K562 (cell line): ENCODE results near the gene RPS6KA2. TPM values are rescaled to one million over a fixed set of nuclear protein-coding genes. Genes with fewer than 3 reads are reported as not detected.

Source experiments
- ATAC-seq: fragments of 200-7000 bp; cut with Tn5 transposase; 3 replicates; pipeline ENCODE4 v1.9.1; 2020; ENCODE audit warnings: moderate library complexity
- BruUV-seq: library from RNA; stranded (reverse); fragments of 400-500 nt; replicated peaks from 2 replicates; lab custom pipeline; 2021; lab: Mats Ljungman, UMichigan
- CTCF ChIA-PET: fragments of 300-600 bp; formaldehyde crosslinking; extraction: SDS; loops from one replicate; lab custom pipeline; 2021; ENCODE audit warnings: low intra/inter-chr PET ratio; lab: Yijun Ruan, JAX
- POLR2A ChIA-PET: fragments of 300-600, 350-650 bp; sonication (Branson Sonifier 250); formaldehyde crosslinking; extraction: SDS; loops from one replicate; lab custom pipeline; 2021; ENCODE audit warnings: antibody characterized with exemption, inconsistent platforms; lab: Yijun Ruan, JAX
- DNase-seq, 4 experiments: peaks; one replicate each; pipeline versions ENCODE4 v3.0.0 to v3.0.0-alpha.2; 2011 to 2018; ENCODE audit warnings: low spot score in 3 of 4, mixed read lengths in 3 of 4; ENCODE audit errors: extremely low read depth in 1 of 4
- FAIRE-seq: peaks from 2 replicates; lab custom pipeline; 2011; peaks lifted over from hg19 to GRCh38; lab: Jason Lieb, UNC
- H2AFZ ChIP-seq: 2 replicates; pipeline ENCODE4 v1.6.0; 2011; ENCODE audit warnings: low read depth, low read length, control low read depth, inconsistent platforms
- H3K27ac ChIP-seq: fragments of 200-600 bp; 3 replicates; pipeline ENCODE4 v1.8.0; 2011; ENCODE audit warnings: low read depth, mild to moderate bottlenecking, control low read depth, inconsistent platforms, low read length, moderate library complexity, mixed read lengths; ENCODE audit errors: extremely low read depth
- H3K27me3 ChIP-seq, 2 experiments: fragments of 300-600 bp in 1 of 2; 2 replicates in 1 of 2; 3 replicates in 1 of 2; pipeline versions ENCODE4 v1.6.0 to v1.8.0; 2011; ENCODE audit warnings: inconsistent platforms in 2 of 2, low read length in 2 of 2, mild to moderate bottlenecking in 1 of 2, mixed read lengths in 1 of 2, moderate library complexity in 1 of 2; ENCODE audit not compliant: control insufficient read depth in 2 of 2, insufficient read depth in 2 of 2
- H3K36me3 ChIP-seq: fragments of 300-600 bp; 3 replicates; pipeline ENCODE4 v1.8.0; 2011; ENCODE audit warnings: mild to moderate bottlenecking, low read length, inconsistent platforms; ENCODE audit not compliant: control insufficient read depth, insufficient read depth
- H3K4me1 ChIP-seq, 2 experiments: fragments of 200-600 bp in 1 of 2; replicated peaks in 1 of 2; 2 replicates in 1 of 2; 3 replicates in 1 of 2; pipeline versions ENCODE4 v1.5.1 to v1.8.0; 2011; ENCODE audit warnings: inconsistent platforms in 2 of 2, low read length in 2 of 2, mild to moderate bottlenecking in 1 of 2, mixed read lengths in 1 of 2, moderate library complexity in 1 of 2; ENCODE audit not compliant: control insufficient read depth in 2 of 2, insufficient read depth in 2 of 2
- H3K4me2 ChIP-seq: 2 replicates; pipeline ENCODE4 v1.6.1; 2011; ENCODE audit warnings: low read length, control low read depth, inconsistent platforms, mixed read lengths; ENCODE audit not compliant: insufficient read depth
- H3K4me3 ChIP-seq: fragments of 200-600 bp; sonication (generic), shearing (Covaris generic); 2 replicates; pipeline ENCODE4 v1.5.1; 2016; ENCODE audit warnings: control low read depth, inconsistent platforms
- H3K79me2 ChIP-seq: fragments of 200-600 bp; 3 replicates; pipeline ENCODE4 v1.8.0; 2011; ENCODE audit warnings: low read length, inconsistent platforms; ENCODE audit not compliant: control insufficient read depth, insufficient read depth
- H3K9ac ChIP-seq, 2 experiments: 2 replicates each; pipeline versions ENCODE4 v1.6.0 to v1.6.1; 2011; ENCODE audit warnings: low read depth in 2 of 2, low read length in 2 of 2, control low read depth in 1 of 2, inconsistent platforms in 1 of 2, mild to moderate bottlenecking in 1 of 2, mixed read lengths in 1 of 2; ENCODE audit not compliant: insufficient read depth in 1 of 2
- H3K9me1 ChIP-seq: one replicate; pipeline ENCODE4 v1.6.0; 2011; ENCODE audit warnings: inconsistent platforms, mild to moderate bottlenecking, low read length, moderate library complexity; ENCODE audit not compliant: control insufficient read depth, insufficient read depth
- H3K9me3 ChIP-seq: replicated peaks from 2 replicates; pipeline ENCODE4 v1.5.1; 2011; ENCODE audit warnings: low read depth, low read length, inconsistent platforms; ENCODE audit not compliant: control insufficient read depth, insufficient read depth
- H4K20me1 ChIP-seq: replicated peaks from 2 replicates; pipeline ENCODE4 v1.6.1; 2011; ENCODE audit warnings: low read length, inconsistent platforms, mixed read lengths; ENCODE audit not compliant: control insufficient read depth, insufficient read depth
- CBX1 ChIP-seq: sonication (generic); IDR thresholded peaks from 2 replicates; pipeline ENCODE4 v1.6.1; 2016; ENCODE audit warnings: antibody characterized with exemption, low read depth, mild to moderate bottlenecking
- GTF2E2 ChIP-seq: fragments of 200-800 bp; sonication (Bioruptor generic); IDR thresholded peaks from 2 replicates; pipeline ENCODE4 v1.6.1; 2016; ENCODE audit warnings: missing genetic modification characterization, missing compliant biosample characterization
- HINFP ChIP-seq: fragments of 450-650 bp; conservative IDR thresholded peaks from 2 replicates; pipeline ENCODE4 v1.6.1; 2016; ENCODE audit warnings: missing genetic modification characterization, low read depth, mild to moderate bottlenecking, control low read depth, missing compliant biosample characterization
- HMG20A ChIP-seq: fragments of 450-650 bp; formaldehyde crosslinking; conservative IDR thresholded peaks from 2 replicates; pipeline ENCODE4 v1.4.0; 2020; ENCODE audit warnings: mild to moderate bottlenecking, mixed read lengths
- IRF9 ChIP-seq: fragments of 450-650 bp; IDR thresholded peaks from 2 replicates; pipeline ENCODE4 v1.6.1; 2016; ENCODE audit warnings: missing biosample characterization, missing genetic modification characterization
- KHSRP ChIP-seq: fragments of 450-650 bp; IDR thresholded peaks from 2 replicates; pipeline ENCODE4 v1.6.1; 2017
- MEF2A ChIP-seq: IDR thresholded peaks from 2 replicates; pipeline ENCODE4 v1.6.1; 2011; ENCODE audit warnings: low read depth, mild to moderate bottlenecking, low read length, moderate library complexity; ENCODE audit not compliant: control insufficient read depth
- OTX1 ChIP-seq: fragments of 450-650 bp; formaldehyde crosslinking; IDR thresholded peaks from 2 replicates; pipeline ENCODE4 v1.4.0; 2022; ENCODE audit warnings: mild to moderate bottlenecking
- RBM22 ChIP-seq: fragments of 200-400 bp; formaldehyde crosslinking; IDR thresholded peaks from 2 replicates; pipeline ENCODE4 v1.6.1; 2018; ENCODE audit warnings: low read length, low read depth; ENCODE audit not compliant: poor library complexity, severe bottlenecking
- SIN3B ChIP-seq: fragments of 450-650 bp; IDR thresholded peaks from 2 replicates; pipeline ENCODE4 v1.6.1; 2017; ENCODE audit warnings: low read depth, mild to moderate bottlenecking, moderate library complexity
- TFE3 ChIP-seq: fragments of 450-650 bp; formaldehyde crosslinking; IDR thresholded peaks from 2 replicates; pipeline ENCODE4 v1.4.0; 2020; ENCODE audit warnings: mild to moderate bottlenecking, mixed read lengths
- ZBTB12 ChIP-seq: fragments of 250-450 bp; sonication (Bioruptor Pico); IDR thresholded peaks from 2 replicates; pipeline ENCODE4 v1.4.0; 2020
- ZKSCAN1 ChIP-seq: fragments of 150-350 bp; IDR thresholded peaks from 2 replicates; pipeline ENCODE4 v1.6.1; 2016; ENCODE audit warnings: low read depth, low read length
- ZNF217 ChIP-seq: sonication (generic); formaldehyde crosslinking; IDR thresholded peaks from 2 replicates; pipeline ENCODE4 v1.8.0; 2022; ENCODE audit warnings: mild to moderate bottlenecking, missing genetic modification reagents
- ZNF79 ChIP-seq: fragments of 250-450 bp; sonication (Bioruptor Pico); IDR thresholded peaks from 2 replicates; pipeline ENCODE4 v1.4.0; 2020; ENCODE audit warnings: low read depth, mild to moderate bottlenecking, moderate library complexity
- ZSCAN32 ChIP-seq: fragments of 450-650 bp; formaldehyde crosslinking; IDR thresholded peaks from 2 replicates; pipeline ENCODE4 v1.4.0; 2020; ENCODE audit warnings: mild to moderate bottlenecking, moderate library complexity
- ZZZ3 ChIP-seq: fragments of 450-650 bp; IDR thresholded peaks from 2 replicates; pipeline ENCODE4 v1.6.1; 2016; ENCODE audit warnings: antibody characterized with exemption, mild to moderate bottlenecking, moderate library complexity
- WGBS: fragments of 100-300 bp; shearing (Covaris generic); methylation state at CpG from one replicate; pipeline ENCODE4 v1.1.6; 2016; ENCODE audit warnings: low coverage, mixed read lengths; ENCODE audit not compliant: insufficient coverage; ENCODE audit errors: missing lambda C conversion rate; 5-methylcytosine and 5-hydroxymethylcytosine counted together
- in situ Hi-C: fragments of 300-500 bp; cut with MboI; formaldehyde crosslinking; loops from 4 replicates; pipeline ENCODE4 v1.15.0; 2018; ENCODE audit warnings: inconsistent platforms, mixed read lengths
- intact Hi-C: fragments of 100-400 bp; cut with micrococcal nuclease; formaldehyde crosslinking; loops from 2 replicates; pipeline ENCODE4 v1.14.2; 2022
- polyA plus RNA-seq, 8 experiments: library from polyadenylated mRNA; depleted of rRNA in 4 of 8; stranded (reverse) in 5 of 8; unstranded in 3 of 8; fragments of >200 nt; fragmentation: Nextera tagmentation in 2 of 8; fragmentation: Illumina TruSeq in 1 of 8; extraction: Ambion mirVana in 2 of 8; extraction: Trizol in 1 of 8; gene quantifications; 2 replicates each; pipeline versions ENCODE4 v1.2.1 to v1.2.3, GENCODE V29; 2011 to 2014; ENCODE audit warnings: inconsistent platforms in 1 of 8, missing spikeins in 1 of 8
- total RNA-seq, 7 experiments: library from RNA; depleted of rRNA in 6 of 7; stranded (reverse); fragments of >200 nt in 6 of 7; fragmentation: Illumina TruSeq in 2 of 7; extraction: Trizol in 2 of 7; gene quantifications; 2 replicates each; pipeline versions ENCODE4 v1.2.1 to v1.2.3, GENCODE V29; 2011 to 2021; ENCODE audit warnings: low replicate concordance in 1 of 7

Gene RPS6KA2
- total and polyA plus RNA-seq, 9 of the 15 experiments (the other 6 are each of a cell fraction or from before 2014, with no cell fraction given) = 0.29 to 1.00 (median 0.53) TPM

- 1% methylated on average over 18 of the region's 18 CpGs for WGBS
- no peaks in the 10 kb centered on the region for H4K20me1 ChIP-seq
- H3K4me2 ChIP-seq = no peak overlapping the region
- no peaks in the 10 kb centered on the region for H3K9me1 ChIP-seq
- TF ChIP-seq GTF2E2 (tag) (no peak), ZNF79 (CRISPR knock-in tag) (no peak), RBM22 (no peak), ZNF217 (CRISPR knock-in tag) (no peak), SIN3B (no peak), CBX1 (no peak), ZSCAN32 (CRISPR knock-in tag) (no peak), ZKSCAN1 (no peak), OTX1 (CRISPR knock-in tag) (no peak), KHSRP (no peak), ZZZ3 (no peak), HINFP (tag) (no peak), ZBTB12 (CRISPR knock-in tag) (no peak), MEF2A (no peak), TFE3 (CRISPR knock-in tag) (no peak), HMG20A (CRISPR knock-in tag) (no peak), IRF9 (tag) (no peak)
- ChIA-PET POLR2A (interaction anchor here (0.6 to 2.3 kb wide), 6 partner anchors 9 to 95 kb away, joined by 3 to 11 read pairs (median 4); no protein-coding TSS in a partner anchor), CTCF (no interaction called here)
- no peaks in the 10 kb centered on the region for H3K36me3 ChIP-seq
- DNase-seq (no peak), ATAC-seq (peak; percentile 27; the same call in 2 of the 3 replicates), FAIRE-seq (no peak)
- H3K4me1 ChIP-seq = no peaks in the 10 kb centered on the region
- BruUV-seq = no TSS peak
- no peak overlapping the region for H3K9ac ChIP-seq
- no peak overlapping the region for H2AFZ ChIP-seq
- H3K4me3 ChIP-seq = no peak overlapping the region
- no peaks in the 10 kb centered on the region for H3K79me2 ChIP-seq
- no peak overlapping the region for H3K27ac ChIP-seq
- intact Hi-C loops (no loop called here), in situ Hi-C loops (no loop called here)
- no peaks in the 10 kb centered on the region for H3K9me3 ChIP-seq
- peaks cover 24 to 51% of the 10 kb centered on the region in 2 experiments for H3K27me3 ChIP-seq
These were observed 54.4 kb downstream of the RPS6KA2 start for GRCh38 chr6:166572370-166573261.
